ENCODE results near the gene CCSER2. TPM values are rescaled to one million over a fixed set of nuclear protein-coding genes. Genes with fewer than 3 reads are reported as not detected.

The CCSER2 gene
- total and polyA plus RNA-seq, 12 donors: 8.3 to 63.9 (median 38.1) TPM

DNA sequence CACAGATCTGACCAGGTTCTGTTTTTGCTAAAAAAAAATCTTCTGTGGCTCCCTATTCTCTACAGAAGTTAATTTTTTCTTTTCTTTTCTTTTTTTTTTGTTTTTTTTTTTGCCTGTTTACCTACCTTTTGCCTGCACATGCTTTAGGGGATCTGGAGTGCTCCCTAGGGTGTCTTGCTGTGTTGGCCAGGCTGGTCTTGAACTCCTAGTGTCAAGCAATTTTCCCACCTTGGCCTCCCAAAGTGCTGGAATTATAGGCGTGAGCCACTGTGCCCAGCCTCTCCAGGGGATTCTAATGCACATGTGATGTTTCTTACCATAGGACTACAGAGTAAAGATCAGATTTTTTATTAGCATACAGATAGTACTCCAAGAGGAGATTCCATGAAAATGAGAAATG is 10.6 kb downstream of the CCSER2 start:
- intact Hi-C loops (cut with DNase I): no loop called here
- DNase-seq: no peak
- no peaks in the 10 kb centered on the region for H3K9me3 ChIP-seq (replicated peaks in 1 of 3)
- no peaks in the 10 kb centered on the region for H3K27me3 ChIP-seq
- no peak overlapping the region for H3K27ac ChIP-seq
- H3K36me3 ChIP-seq (replicated peaks in 1 of 2): no peaks in the 10 kb centered on the region
- H3K4me1 ChIP-seq (replicated peaks in 1 of 2): peaks cover 0 to 33% of the 10 kb centered on the region in 2 donors
- TF ChIP-seq, protein P1, sequence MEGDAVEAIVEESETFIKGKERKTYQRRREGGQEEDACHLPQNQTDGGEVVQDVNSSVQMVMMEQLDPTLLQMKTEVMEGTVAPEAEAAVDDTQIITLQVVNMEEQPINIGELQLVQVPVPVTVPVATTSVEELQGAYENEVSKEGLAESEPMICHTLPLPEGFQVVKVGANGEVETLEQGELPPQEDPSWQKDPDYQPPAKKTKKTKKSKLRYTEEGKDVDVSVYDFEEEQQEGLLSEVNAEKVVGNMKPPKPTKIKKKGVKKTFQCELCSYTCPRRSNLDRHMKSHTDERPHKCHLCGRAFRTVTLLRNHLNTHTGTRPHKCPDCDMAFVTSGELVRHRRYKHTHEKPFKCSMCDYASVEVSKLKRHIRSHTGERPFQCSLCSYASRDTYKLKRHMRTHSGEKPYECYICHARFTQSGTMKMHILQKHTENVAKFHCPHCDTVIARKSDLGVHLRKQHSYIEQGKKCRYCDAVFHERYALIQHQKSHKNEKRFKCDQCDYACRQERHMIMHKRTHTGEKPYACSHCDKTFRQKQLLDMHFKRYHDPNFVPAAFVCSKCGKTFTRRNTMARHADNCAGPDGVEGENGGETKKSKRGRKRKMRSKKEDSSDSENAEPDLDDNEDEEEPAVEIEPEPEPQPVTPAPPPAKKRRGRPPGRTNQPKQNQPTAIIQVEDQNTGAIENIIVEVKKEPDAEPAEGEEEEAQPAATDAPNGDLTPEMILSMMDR (IDR thresholded peaks at IDR 0.05): no peak
- no peak for TF ChIP-seq POLR2A (IDR thresholded peaks at IDR 0.05)
- 85 to 100% (median 92%) methylated on average over 1 of the region's 1 CpG for WGBS, 4 donors
- H3K4me3 ChIP-seq: no peak overlapping the region

DNA sequence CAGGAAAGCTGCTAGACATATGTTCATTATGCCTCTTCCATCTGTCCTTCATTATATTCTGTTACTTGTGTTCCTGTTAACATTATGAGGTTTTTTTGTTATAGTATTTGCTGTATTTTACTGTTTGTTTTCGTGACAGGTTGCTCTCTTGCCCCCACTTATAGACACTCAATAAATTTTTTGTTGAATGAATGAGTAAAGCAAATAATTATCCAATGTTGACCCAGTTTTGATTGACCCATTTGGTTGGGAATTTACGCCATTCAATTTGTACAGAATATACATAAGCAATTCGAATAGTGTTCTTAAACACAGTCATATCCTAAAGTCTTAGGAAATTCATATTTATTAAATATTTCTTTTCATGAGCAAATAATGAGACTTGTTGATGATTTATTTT is 11.8 kb downstream of the CCSER2 start:
- intact Hi-C loops (cut with DNase I): no loop called here
- Histone ChIP-seq H3K4me3 (no peak overlapping the region), H3K27ac (no peak overlapping the region), H3K4me1 (replicated peaks in 1 of 2) (peaks cover 0 to 32% of the 10 kb centered on the region in 2 donors), H3K27me3 (no peaks in the 10 kb centered on the region), H3K36me3 (replicated peaks in 1 of 2) (no peaks in the 10 kb centered on the region), H3K9me3 (replicated peaks in 1 of 3) (no peaks in the 10 kb centered on the region)
- TF ChIP-seq, protein P1 (IDR thresholded peaks at IDR 0.05): no peak
- TF ChIP-seq POLR2A (IDR thresholded peaks at IDR 0.05): no peak
- WGBS, 4 donors: 95 to 97% (median 96%) methylated on average over 3 of the region's 3 CpGs
- no peak for DNase-seq

DNA sequence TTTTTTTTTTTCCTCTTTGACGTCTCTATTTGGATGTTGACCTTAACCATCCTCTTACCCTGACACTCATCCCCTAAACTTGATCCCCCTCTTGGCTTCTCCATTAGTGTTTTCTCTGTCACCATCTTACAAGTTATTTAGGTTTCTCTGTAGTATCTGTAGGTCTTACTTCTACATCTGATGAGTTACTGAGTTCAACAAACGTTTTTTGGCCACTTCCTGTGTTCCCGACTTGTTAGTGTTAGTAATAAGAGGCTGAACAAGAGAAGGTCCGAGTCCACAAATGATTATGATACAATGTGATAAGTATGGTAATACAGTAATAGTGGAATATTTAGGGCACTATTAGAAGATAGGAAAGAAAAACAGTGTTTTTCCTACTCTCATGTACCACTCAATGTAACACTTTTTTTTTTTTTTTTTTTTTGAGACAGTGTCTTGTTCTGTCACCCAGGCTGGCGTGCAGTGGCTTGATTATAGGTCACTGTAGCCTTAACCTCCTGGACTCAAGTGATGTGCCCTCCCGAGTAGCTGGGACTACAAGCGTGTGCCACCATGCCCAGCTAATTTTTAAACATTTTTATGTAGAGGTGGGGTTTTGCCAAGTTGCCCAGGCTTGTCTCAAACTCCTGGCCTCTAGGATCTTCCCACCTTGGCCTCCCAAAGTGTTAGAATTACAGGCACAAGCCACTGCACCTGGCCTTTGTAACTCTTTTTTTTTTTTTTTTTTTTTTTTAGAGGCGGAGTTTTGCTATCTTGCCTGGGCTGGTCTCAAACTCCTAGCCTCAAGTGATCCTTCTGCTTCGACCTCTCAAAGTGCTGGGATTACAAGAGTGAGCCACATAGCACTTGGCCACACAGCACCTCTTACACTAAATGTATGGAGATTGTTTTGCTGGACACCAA is 12.5 kb downstream of the CCSER2 start:
- 78 to 85% (median 82%) methylated on average over 8 to 9 of the region's 9 CpGs for WGBS, 4 donors
- Histone ChIP-seq H3K27me3 (no peaks in the 10 kb centered on the region), H3K36me3 (replicated peaks in 1 of 2) (no peaks in the 10 kb centered on the region), H3K4me3 (no peak overlapping the region), H3K27ac (no peak overlapping the region), H3K9me3 (replicated peaks in 1 of 3) (no peaks in the 10 kb centered on the region), H3K4me1 (replicated peaks in 1 of 2) (peaks cover 0 to 25% of the 10 kb centered on the region in 2 donors)
- DNase-seq: no peak
- intact Hi-C loops (cut with DNase I): no loop called here
- no peak for TF ChIP-seq POLR2A (IDR thresholded peaks at IDR 0.05)
- TF ChIP-seq, protein P1 (IDR thresholded peaks at IDR 0.05): no peak

DNA sequence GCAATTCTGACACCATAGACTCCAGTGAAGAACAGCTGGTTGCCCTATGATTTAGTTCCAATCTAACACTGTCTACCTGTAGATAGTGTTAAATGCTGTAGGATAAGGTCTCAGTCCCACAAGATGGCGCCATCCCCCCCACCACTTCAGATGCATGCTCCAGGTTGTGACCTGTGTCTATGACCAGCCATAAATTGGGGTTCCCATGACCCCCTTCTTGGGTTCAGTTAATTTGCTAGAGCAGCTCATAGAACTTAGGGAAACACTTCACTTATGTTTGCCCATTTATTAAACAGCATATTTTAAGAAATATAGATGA is 13.1 kb downstream of the CCSER2 start:
- no peak overlapping the region for H3K27ac ChIP-seq
- TF ChIP-seq POLR2A (IDR thresholded peaks at IDR 0.05): no peak
- TF ChIP-seq, protein P1 (IDR thresholded peaks at IDR 0.05): no peak
- no peaks in the 10 kb centered on the region for H3K36me3 ChIP-seq (replicated peaks in 1 of 2)
- H3K27me3 ChIP-seq: no peaks in the 10 kb centered on the region
- no peaks in the 10 kb centered on the region for H3K9me3 ChIP-seq (replicated peaks in 1 of 3)
- DNase-seq: no peak
- H3K4me1 ChIP-seq (replicated peaks in 1 of 2): peaks cover 0 to 19% of the 10 kb centered on the region in 2 donors
- WGBS, 4 donors: 89 to 100% (median 93%) methylated on average over 1 of the region's 1 CpG
- intact Hi-C loops (cut with DNase I): no loop called here
- H3K4me3 ChIP-seq: no peak overlapping the region

Data from adrenal gland (tissue), 12 donors.